Activated T-helper 2 cell treated with anti-CD3 and anti-CD28 coated beads, Interferon-gamma antibody, Interleukin-2, Interleukin-4, amounts not matched to agents 10 μg/mL and 5 μg/mL and 100 μg/mL, durations not matched to agents 14 hours and 24 hours and 36 hours (primary cell): Measurements from ENCODE around the gene NLRP2B. TPM values are rescaled to one million over a fixed set of nuclear protein-coding genes. Genes with fewer than 3 reads are reported as not detected.
"Not testable (repeated sequence)": the region's sequence is repeated elsewhere in the genome, so short reads cannot be mapped to it uniquely, and the experiment has no call there.

Experiments used
- DNase-seq: peaks from one replicate; pipeline ENCODE4 v3.0.0; 2021; ENCODE audit warnings: low spot score
- H3K27ac Mint-ChIP-seq: one replicate; pipeline ENCODE4 v1.8.0; 2021; ENCODE audit warnings: mixed read lengths
- H3K27me3 Mint-ChIP-seq: one replicate; pipeline ENCODE4 v1.8.0; 2021; ENCODE audit warnings: low read depth, mixed read lengths
- H3K36me3 Mint-ChIP-seq: one replicate; pipeline ENCODE4 v1.8.0; 2021; ENCODE audit warnings: low read depth, mixed read lengths
- H3K4me1 Mint-ChIP-seq: one replicate; pipeline ENCODE4 v1.8.0; 2021; ENCODE audit warnings: low read depth, mixed read lengths
- H3K4me3 Mint-ChIP-seq: one replicate; pipeline ENCODE4 v1.8.0; 2021; ENCODE audit warnings: low read depth, mild to moderate bottlenecking, moderate library complexity, mixed read lengths
- H3K9me3 Mint-ChIP-seq: one replicate; pipeline ENCODE4 v1.8.0; 2021; ENCODE audit warnings: mixed read lengths
- intact Hi-C: fragments of 100-400 bp; cut with micrococcal nuclease; formaldehyde crosslinking; loops from one replicate; pipeline ENCODE4 v1.15.1; 2023
- total RNA-seq: library from RNA; stranded (reverse); gene quantifications from 2 replicates; pipeline ENCODE4 v1.2.3, GENCODE V29; 2022

NLRP2B gene
- total RNA-seq = not detected in 2 replicates

GRCh38 chrX:57680160-57680559 lies at the start of gene NLRP2B:
TSS of gene NLRP2B (minus strand) at chrX:57680260.
- no peaks in the 10 kb centered on the region for H3K4me1 Mint-ChIP-seq
- H3K36me3 Mint-ChIP-seq = no peaks in the 10 kb centered on the region
- no peak for DNase-seq
- no peaks in the 10 kb centered on the region for H3K27me3 Mint-ChIP-seq
- H3K4me3 Mint-ChIP-seq = no peak within 1 kb of the TSS
- no peak within 1 kb of the TSS for H3K27ac Mint-ChIP-seq
- H3K9me3 Mint-ChIP-seq = no peaks in the 10 kb centered on the region
- intact Hi-C loops = no loop called here

GRCh38 chrX:57725995-57726394 lies 45.9 kb upstream of the NLRP2B start:
- not testable (repeated sequence) for H3K4me3 Mint-ChIP-seq

GRCh38 chrX:57681341-57681740 lies 1.3 kb upstream of the NLRP2B start:
- no peaks in the 10 kb centered on the region for H3K27me3 Mint-ChIP-seq
- H3K27ac Mint-ChIP-seq = no peak overlapping the region
- H3K9me3 Mint-ChIP-seq = no peaks in the 10 kb centered on the region
- no peaks in the 10 kb centered on the region for H3K36me3 Mint-ChIP-seq
- H3K4me3 Mint-ChIP-seq = no peak overlapping the region
- no peaks in the 10 kb centered on the region for H3K4me1 Mint-ChIP-seq
- no peak for DNase-seq
- intact Hi-C loops = no loop called here

More at GRCh38 chrX:57725995-57726394, 45.9 kb upstream of the NLRP2B start:
- DNase-seq, intact Hi-C loops, H3K27me3 Mint-ChIP-seq, H3K36me3 Mint-ChIP-seq, H3K9me3 Mint-ChIP-seq, H3K4me1 Mint-ChIP-seq, H3K27ac Mint-ChIP-seq: not testable (repeated sequence)

GRCh38 chrX:57678686-57679428 lies 1.2 kb downstream of the NLRP2B start:
- peaks cover 6% of the 10 kb centered on the region for H3K9me3 Mint-ChIP-seq
- no peak overlapping the region for H3K27ac Mint-ChIP-seq
- intact Hi-C loops = no loop called here
- H3K27me3 Mint-ChIP-seq = no peaks in the 10 kb centered on the region
- no peak for DNase-seq
- no peaks in the 10 kb centered on the region for H3K4me1 Mint-ChIP-seq
- no peak overlapping the region for H3K4me3 Mint-ChIP-seq
- H3K36me3 Mint-ChIP-seq = no peaks in the 10 kb centered on the region

GRCh38 chrX:57677132-57677858 lies 2.8 kb downstream of the NLRP2B start:
- intact Hi-C loops = no loop called here
- Mint-ChIP-seq H3K4me3 (no peak overlapping the region), H3K27ac (no peak overlapping the region), H3K9me3 (peaks cover 10% of the 10 kb centered on the region), H3K4me1 (no peaks in the 10 kb centered on the region), H3K27me3 (no peaks in the 10 kb centered on the region), H3K36me3 (no peaks in the 10 kb centered on the region)
- no peak for DNase-seq

- Mint-ChIP-seq H3K9me3 (peaks cover 10% of the 10 kb centered on the region), H3K36me3 (no peaks in the 10 kb centered on the region), H3K4me3 (no peak overlapping the region), H3K4me1 (no peaks in the 10 kb centered on the region), H3K27ac (no peak overlapping the region), H3K27me3 (no peaks in the 10 kb centered on the region)
- DNase-seq = no peak
- intact Hi-C loops = no loop called here
Measured at GRCh38 chrX:57675320-57675719, 4.7 kb downstream of the NLRP2B start.

GRCh38 chrX:57674861-57675260 lies 5.2 kb downstream of the NLRP2B start:
- H3K27me3 Mint-ChIP-seq = no peaks in the 10 kb centered on the region
- intact Hi-C loops = no loop called here
- H3K4me3 Mint-ChIP-seq = no peak overlapping the region
- peaks cover 10% of the 10 kb centered on the region for H3K9me3 Mint-ChIP-seq
- H3K36me3 Mint-ChIP-seq = no peaks in the 10 kb centered on the region
- no peak overlapping the region for H3K27ac Mint-ChIP-seq
- no peaks in the 10 kb centered on the region for H3K4me1 Mint-ChIP-seq
- no peak for DNase-seq

- H3K4me1 Mint-ChIP-seq = no peaks in the 10 kb centered on the region
- intact Hi-C loops = no loop called here
- H3K27me3 Mint-ChIP-seq = no peaks in the 10 kb centered on the region
- no peak overlapping the region for H3K27ac Mint-ChIP-seq
- no peak overlapping the region for H3K4me3 Mint-ChIP-seq
- no peaks in the 10 kb centered on the region for H3K36me3 Mint-ChIP-seq
- DNase-seq = no peak
- peaks cover 10% of the 10 kb centered on the region for H3K9me3 Mint-ChIP-seq
Measured at GRCh38 chrX:57669961-57670360, 10.1 kb downstream of the NLRP2B start.

- intact Hi-C loops = no loop called here
- no peak for DNase-seq
- H3K4me3 Mint-ChIP-seq = no peak overlapping the region
- H3K27me3 Mint-ChIP-seq = no peaks in the 10 kb centered on the region
- no peak overlapping the region for H3K27ac Mint-ChIP-seq
- H3K4me1 Mint-ChIP-seq = no peaks in the 10 kb centered on the region
- no peaks in the 10 kb centered on the region for H3K9me3 Mint-ChIP-seq
- H3K36me3 Mint-ChIP-seq = no peaks in the 10 kb centered on the region
Measured at GRCh38 chrX:57667010-57667409, 13.1 kb downstream of the NLRP2B start.

- no peaks in the 10 kb centered on the region for H3K27me3 Mint-ChIP-seq
- no peak overlapping the region for H3K27ac Mint-ChIP-seq
- H3K4me1 Mint-ChIP-seq = no peaks in the 10 kb centered on the region
- no peak overlapping the region for H3K4me3 Mint-ChIP-seq
- DNase-seq = no peak
- intact Hi-C loops = no loop called here
- H3K9me3 Mint-ChIP-seq = no peaks in the 10 kb centered on the region
- no peaks in the 10 kb centered on the region for H3K36me3 Mint-ChIP-seq
Measured at GRCh38 chrX:57655065-57655464, 25.0 kb downstream of the NLRP2B start.

- Mint-ChIP-seq H3K9me3 (no peaks in the 10 kb centered on the region), H3K36me3 (no peaks in the 10 kb centered on the region), H3K4me1 (no peaks in the 10 kb centered on the region), H3K27ac (no peak overlapping the region), H3K4me3 (no peak overlapping the region), H3K27me3 (no peaks in the 10 kb centered on the region)
- intact Hi-C loops = no loop called here
- DNase-seq = no peak
Measured at GRCh38 chrX:57652705-57653104, 27.4 kb downstream of the NLRP2B start.

GRCh38 chrX:57651169-57651919 lies 28.7 kb downstream of the NLRP2B start:
- Mint-ChIP-seq H3K27me3 (no peaks in the 10 kb centered on the region), H3K27ac (no peak overlapping the region), H3K36me3 (no peaks in the 10 kb centered on the region), H3K4me3 (no peak overlapping the region), H3K9me3 (no peaks in the 10 kb centered on the region), H3K4me1 (no peaks in the 10 kb centered on the region)
- intact Hi-C loops = no loop called here
- DNase-seq = no peak

- Mint-ChIP-seq H3K27ac (no peak overlapping the region), H3K4me1 (no peaks in the 10 kb centered on the region), H3K27me3 (no peaks in the 10 kb centered on the region), H3K4me3 (no peak overlapping the region), H3K9me3 (no peaks in the 10 kb centered on the region), H3K36me3 (no peaks in the 10 kb centered on the region)
- intact Hi-C loops = no loop called here
- no peak for DNase-seq
Measured at GRCh38 chrX:57647020-57647419, 33.0 kb downstream of the NLRP2B start.
